HepG2 (cell line): ENCODE results near the gene RAB11FIP5. TPM values are rescaled to one million over a fixed set of nuclear protein-coding genes. Genes with fewer than 3 reads are reported as not detected.

ENCODE experiments used
- HNRNPL ChIP-seq: fragments of 200-400 bp; formaldehyde crosslinking; IDR thresholded peaks from 2 replicates; pipeline ENCODE4 v1.6.1; 2017; ENCODE audit warnings: mild to moderate bottlenecking, low read depth, low read length
- HOXA7 ChIP-seq: sonication (generic); formaldehyde crosslinking; IDR thresholded peaks from 2 replicates; pipeline ENCODE4 v1.8.1; 2022; ENCODE audit warnings: mild to moderate bottlenecking, missing genetic modification reagents, moderate library complexity
- KDM5B ChIP-seq: sonication (generic); formaldehyde crosslinking; IDR thresholded peaks from 2 replicates; pipeline ENCODE4 v1.4.0; 2020; ENCODE audit warnings: missing genetic modification reagents, mild to moderate bottlenecking, borderline replicate concordance
- NFYB ChIP-seq: sonication (generic); formaldehyde crosslinking; IDR thresholded peaks from 2 replicates; pipeline ENCODE4 v1.4.0; 2020; ENCODE audit warnings: missing genetic modification reagents
- POLR2AphosphoS5 ChIP-seq: IDR thresholded peaks from 2 replicates; pipeline ENCODE4 v1.6.1; 2012; ENCODE audit warnings: low read depth, low read length
- RNF2 ChIP-seq: fragments of 450-650 bp; conservative IDR thresholded peaks from 2 replicates; pipeline ENCODE4 v1.6.1; 2016; ENCODE audit warnings: low read depth
- SNAPC2 ChIP-seq: sonication (generic); formaldehyde crosslinking; IDR thresholded peaks from 2 replicates; pipeline ENCODE4 v1.8.1; 2022; ENCODE audit warnings: mild to moderate bottlenecking, missing genetic modification reagents
- TP53 ChIP-seq: sonication (generic); formaldehyde crosslinking; conservative IDR thresholded peaks from 2 replicates; pipeline ENCODE4 v1.4.0; 2020; ENCODE audit warnings: missing genetic modification reagents
- ZNF260 ChIP-seq: sonication (generic); formaldehyde crosslinking; IDR thresholded peaks from 2 replicates; pipeline ENCODE4 v1.4.0; 2020; ENCODE audit warnings: missing genetic modification reagents, low read depth, mild to moderate bottlenecking, borderline replicate concordance
- ZNF431 ChIP-seq: sonication (generic); formaldehyde crosslinking; IDR thresholded peaks from 2 replicates; pipeline ENCODE4 v1.9.0; 2022; ENCODE audit warnings: missing genetic modification reagents, low read depth, mild to moderate bottlenecking, borderline replicate concordance
- polyA plus RNA-seq, 8 experiments: library from polyadenylated mRNA; depleted of rRNA in 3 of 8; stranded (reverse) in 7 of 8; unstranded in 1 of 8; fragments of >200 nt; fragmentation: Illumina TruSeq in 4 of 8; extraction: Trizol in 4 of 8; gene quantifications; 2 replicates each; pipeline versions ENCODE4 v1.2.1 to v1.2.3, GENCODE V29; 2011 to 2016; ENCODE audit warnings: low read depth in 4 of 8, missing spikeins in 1 of 8, mixed read lengths in 1 of 8; ENCODE audit not compliant: insufficient read depth in 1 of 8
- total RNA-seq, 5 experiments: library from RNA; depleted of rRNA; stranded (reverse); fragments of >200 nt; fragmentation: Illumina TruSeq; extraction: Trizol; gene quantifications; 2 replicates each; pipeline ENCODE4 v1.2.3, GENCODE V29; 2016; ENCODE audit warnings: low read depth in 1 of 5
- TF ChIP-seq, protein P1 (sequence below): sonication (generic); formaldehyde crosslinking; IDR thresholded peaks from 2 replicates; pipeline ENCODE4 v1.9.0; 2021; ENCODE audit warnings: missing genetic modification reagents, borderline replicate concordance
- TF ChIP-seq, protein P2 (sequence below): sonication (generic); formaldehyde crosslinking; IDR thresholded peaks from 2 replicates; pipeline ENCODE4 v1.5.1; 2020; ENCODE audit warnings: missing genetic modification reagents, mild to moderate bottlenecking, borderline replicate concordance
- TF ChIP-seq, protein P3 (sequence below): sonication (generic); formaldehyde crosslinking; conservative IDR thresholded peaks from 2 replicates; pipeline ENCODE4 v1.4.0; 2020; ENCODE audit warnings: mild to moderate bottlenecking, missing genetic modification reagents, moderate library complexity
- TF ChIP-seq, protein P4 (sequence below): sonication (generic); formaldehyde crosslinking; IDR thresholded peaks from 2 replicates; pipeline ENCODE4 v1.5.0; 2020; ENCODE audit warnings: missing genetic modification reagents, mild to moderate bottlenecking, borderline replicate concordance
- TF ChIP-seq, protein P5 (sequence below): sonication (generic); formaldehyde crosslinking; IDR thresholded peaks from 2 replicates; pipeline ENCODE4 v1.4.0; 2020; ENCODE audit warnings: missing genetic modification reagents
- TF ChIP-seq, protein P6 (sequence below): sonication (generic); formaldehyde crosslinking; IDR thresholded peaks from 2 replicates; pipeline ENCODE4 v1.8.0; 2022; ENCODE audit warnings: mild to moderate bottlenecking, missing genetic modification reagents

The RAB11FIP5 gene
- total and polyA plus RNA-seq, 2 of the 13 experiments (the other 11 are each of a cell fraction or from before 2014, with no cell fraction given) = 9.4 to 22.9 TPM

DNA sequence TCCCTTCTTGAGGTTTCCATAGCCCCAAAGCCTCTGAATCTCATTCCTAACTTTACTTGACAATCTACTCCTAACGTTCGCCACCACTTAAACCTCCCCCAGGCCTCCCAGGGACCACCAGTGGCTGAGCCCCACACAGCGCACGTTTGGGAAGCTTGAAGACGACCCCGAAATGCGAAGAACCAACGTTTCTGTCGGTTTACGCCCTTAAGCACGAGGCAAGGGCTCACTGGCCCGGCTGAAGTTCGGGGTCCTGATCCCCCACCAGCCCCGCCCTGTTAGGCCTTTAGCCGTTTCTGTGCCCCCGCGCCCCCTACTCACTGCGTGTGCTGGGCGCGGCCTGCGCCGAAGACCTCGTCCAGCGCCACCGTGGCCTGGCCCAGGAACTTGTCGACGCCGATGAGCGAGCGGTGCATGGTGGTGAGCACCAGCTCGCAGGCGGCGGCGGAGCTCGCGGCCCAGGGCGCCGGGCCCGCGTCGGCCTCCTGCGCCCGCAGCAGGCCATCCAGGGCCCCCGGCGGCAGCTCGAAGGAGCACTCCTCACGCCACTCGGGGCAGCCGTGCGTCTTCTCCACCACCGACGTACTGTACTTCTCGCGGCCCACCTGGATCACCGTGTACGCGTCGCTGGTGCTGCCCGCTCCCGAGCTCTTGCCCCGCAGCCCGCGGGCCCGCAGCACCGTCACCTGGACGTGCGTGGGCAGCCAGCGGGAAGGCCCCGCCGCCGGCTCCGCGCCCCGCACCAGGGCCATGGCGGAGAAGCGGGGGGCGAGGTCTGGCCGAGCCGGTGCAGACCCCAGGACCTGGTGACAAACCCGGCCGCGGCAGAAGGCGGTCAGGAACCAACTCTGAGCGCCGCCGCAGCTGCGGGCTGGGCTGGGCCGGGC, 479 bp downstream of the RAB11FIP5 start (continued):
- TF ChIP-seq, protein P1, sequence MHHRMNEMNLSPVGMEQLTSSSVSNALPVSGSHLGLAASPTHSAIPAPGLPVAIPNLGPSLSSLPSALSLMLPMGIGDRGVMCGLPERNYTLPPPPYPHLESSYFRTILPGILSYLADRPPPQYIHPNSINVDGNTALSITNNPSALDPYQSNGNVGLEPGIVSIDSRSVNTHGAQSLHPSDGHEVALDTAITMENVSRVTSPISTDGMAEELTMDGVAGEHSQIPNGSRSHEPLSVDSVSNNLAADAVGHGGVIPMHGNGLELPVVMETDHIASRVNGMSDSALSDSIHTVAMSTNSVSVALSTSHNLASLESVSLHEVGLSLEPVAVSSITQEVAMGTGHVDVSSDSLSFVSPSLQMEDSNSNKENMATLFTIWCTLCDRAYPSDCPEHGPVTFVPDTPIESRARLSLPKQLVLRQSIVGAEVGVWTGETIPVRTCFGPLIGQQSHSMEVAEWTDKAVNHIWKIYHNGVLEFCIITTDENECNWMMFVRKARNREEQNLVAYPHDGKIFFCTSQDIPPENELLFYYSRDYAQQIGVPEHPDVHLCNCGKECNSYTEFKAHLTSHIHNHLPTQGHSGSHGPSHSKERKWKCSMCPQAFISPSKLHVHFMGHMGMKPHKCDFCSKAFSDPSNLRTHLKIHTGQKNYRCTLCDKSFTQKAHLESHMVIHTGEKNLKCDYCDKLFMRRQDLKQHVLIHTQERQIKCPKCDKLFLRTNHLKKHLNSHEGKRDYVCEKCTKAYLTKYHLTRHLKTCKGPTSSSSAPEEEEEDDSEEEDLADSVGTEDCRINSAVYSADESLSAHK = no peak
- TF ChIP-seq, protein P2, sequence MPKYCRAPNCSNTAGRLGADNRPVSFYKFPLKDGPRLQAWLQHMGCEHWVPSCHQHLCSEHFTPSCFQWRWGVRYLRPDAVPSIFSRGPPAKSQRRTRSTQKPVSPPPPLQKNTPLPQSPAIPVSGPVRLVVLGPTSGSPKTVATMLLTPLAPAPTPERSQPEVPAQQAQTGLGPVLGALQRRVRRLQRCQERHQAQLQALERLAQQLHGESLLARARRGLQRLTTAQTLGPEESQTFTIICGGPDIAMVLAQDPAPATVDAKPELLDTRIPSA (CRISPR knock-in tag) = no peak; the same call in 1 of the 2 replicates
- TF ChIP-seq POLR2AphosphoS5 = no peak
- TF ChIP-seq, protein P3, sequence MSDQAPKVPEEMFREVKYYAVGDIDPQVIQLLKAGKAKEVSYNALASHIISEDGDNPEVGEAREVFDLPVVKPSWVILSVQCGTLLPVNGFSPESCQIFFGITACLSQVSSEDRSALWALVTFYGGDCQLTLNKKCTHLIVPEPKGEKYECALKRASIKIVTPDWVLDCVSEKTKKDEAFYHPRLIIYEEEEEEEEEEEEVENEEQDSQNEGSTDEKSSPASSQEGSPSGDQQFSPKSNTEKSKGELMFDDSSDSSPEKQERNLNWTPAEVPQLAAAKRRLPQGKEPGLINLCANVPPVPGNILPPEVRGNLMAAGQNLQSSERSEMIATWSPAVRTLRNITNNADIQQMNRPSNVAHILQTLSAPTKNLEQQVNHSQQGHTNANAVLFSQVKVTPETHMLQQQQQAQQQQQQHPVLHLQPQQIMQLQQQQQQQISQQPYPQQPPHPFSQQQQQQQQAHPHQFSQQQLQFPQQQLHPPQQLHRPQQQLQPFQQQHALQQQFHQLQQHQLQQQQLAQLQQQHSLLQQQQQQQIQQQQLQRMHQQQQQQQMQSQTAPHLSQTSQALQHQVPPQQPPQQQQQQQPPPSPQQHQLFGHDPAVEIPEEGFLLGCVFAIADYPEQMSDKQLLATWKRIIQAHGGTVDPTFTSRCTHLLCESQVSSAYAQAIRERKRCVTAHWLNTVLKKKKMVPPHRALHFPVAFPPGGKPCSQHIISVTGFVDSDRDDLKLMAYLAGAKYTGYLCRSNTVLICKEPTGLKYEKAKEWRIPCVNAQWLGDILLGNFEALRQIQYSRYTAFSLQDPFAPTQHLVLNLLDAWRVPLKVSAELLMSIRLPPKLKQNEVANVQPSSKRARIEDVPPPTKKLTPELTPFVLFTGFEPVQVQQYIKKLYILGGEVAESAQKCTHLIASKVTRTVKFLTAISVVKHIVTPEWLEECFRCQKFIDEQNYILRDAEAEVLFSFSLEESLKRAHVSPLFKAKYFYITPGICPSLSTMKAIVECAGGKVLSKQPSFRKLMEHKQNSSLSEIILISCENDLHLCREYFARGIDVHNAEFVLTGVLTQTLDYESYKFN (CRISPR knock-in tag) = no peak; the same call in 1 of the 2 replicates
- TF ChIP-seq TP53 (CRISPR knock-in tag) = 0 out of 2 replicates have a peak, but pooled peaks have one; percentile 47
- TF ChIP-seq ZNF431 = peak; percentile 84
- TF ChIP-seq, protein P4, sequence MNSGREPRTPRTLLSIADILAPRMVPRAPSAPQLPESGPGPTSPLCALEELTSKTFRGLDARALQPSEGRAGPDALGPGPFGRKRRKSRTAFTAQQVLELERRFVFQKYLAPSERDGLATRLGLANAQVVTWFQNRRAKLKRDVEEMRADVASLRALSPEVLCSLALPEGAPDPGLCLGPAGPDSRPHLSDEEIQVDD (CRISPR knock-in tag) = peak; percentile 96; the same call in 1 of the 2 replicates
- peak; percentile 91 for TF ChIP-seq KDM5B (CRISPR knock-in tag)
- TF ChIP-seq SNAPC2 (CRISPR knock-in tag) = peak; percentile 79
- TF ChIP-seq HOXA7 (CRISPR knock-in tag) = no peak
- no peak for TF ChIP-seq HNRNPL
- TF ChIP-seq, protein P5, sequence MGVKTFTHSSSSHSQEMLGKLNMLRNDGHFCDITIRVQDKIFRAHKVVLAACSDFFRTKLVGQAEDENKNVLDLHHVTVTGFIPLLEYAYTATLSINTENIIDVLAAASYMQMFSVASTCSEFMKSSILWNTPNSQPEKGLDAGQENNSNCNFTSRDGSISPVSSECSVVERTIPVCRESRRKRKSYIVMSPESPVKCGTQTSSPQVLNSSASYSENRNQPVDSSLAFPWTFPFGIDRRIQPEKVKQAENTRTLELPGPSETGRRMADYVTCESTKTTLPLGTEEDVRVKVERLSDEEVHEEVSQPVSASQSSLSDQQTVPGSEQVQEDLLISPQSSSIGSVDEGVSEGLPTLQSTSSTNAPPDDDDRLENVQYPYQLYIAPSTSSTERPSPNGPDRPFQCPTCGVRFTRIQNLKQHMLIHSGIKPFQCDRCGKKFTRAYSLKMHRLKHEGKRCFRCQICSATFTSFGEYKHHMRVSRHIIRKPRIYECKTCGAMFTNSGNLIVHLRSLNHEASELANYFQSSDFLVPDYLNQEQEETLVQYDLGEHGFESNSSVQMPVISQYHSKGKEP (CRISPR knock-in tag) = no peak; the same call in 1 of the 2 replicates
- no peak for TF ChIP-seq ZNF260 (CRISPR knock-in tag)
- TF ChIP-seq NFYB (CRISPR knock-in tag) = no peak
- TF ChIP-seq RNF2 = peak; percentile 99
- TF ChIP-seq, protein P6, sequence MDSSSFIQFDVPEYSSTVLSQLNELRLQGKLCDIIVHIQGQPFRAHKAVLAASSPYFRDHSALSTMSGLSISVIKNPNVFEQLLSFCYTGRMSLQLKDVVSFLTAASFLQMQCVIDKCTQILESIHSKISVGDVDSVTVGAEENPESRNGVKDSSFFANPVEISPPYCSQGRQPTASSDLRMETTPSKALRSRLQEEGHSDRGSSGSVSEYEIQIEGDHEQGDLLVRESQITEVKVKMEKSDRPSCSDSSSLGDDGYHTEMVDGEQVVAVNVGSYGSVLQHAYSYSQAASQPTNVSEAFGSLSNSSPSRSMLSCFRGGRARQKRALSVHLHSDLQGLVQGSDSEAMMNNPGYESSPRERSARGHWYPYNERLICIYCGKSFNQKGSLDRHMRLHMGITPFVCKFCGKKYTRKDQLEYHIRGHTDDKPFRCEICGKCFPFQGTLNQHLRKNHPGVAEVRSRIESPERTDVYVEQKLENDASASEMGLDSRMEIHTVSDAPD (CRISPR knock-in tag) = peak; percentile 86; the same call in 1 of the 2 replicates
